ENCODE data around the gene MEMO1. TPM values are rescaled to one million over a fixed set of nuclear protein-coding genes. Genes with fewer than 3 reads are reported as not detected.

Gene MEMO1
- total and polyA plus RNA-seq, 9 of the 15 experiments (the other 6 are each of a cell fraction or from before 2014, with no cell fraction given) = 22.1 to 87.7 (median 61.2) TPM

GRCh38 chr2:32039447-32040219, 28.8 kb upstream of the MEMO1 start, which contains the start of gene DPY30 (continued):
- TF ChIP-seq RAD21 (CRISPR knock-in tag; conservative IDR thresholded peaks at IDR 0.05 in 1 of 2, IDR thresholded peaks at IDR 0.05 in 1 of 2) (0 out of 4 replicates have a peak, but pooled peaks of 1 of the 2 experiments have one; percentile 17), NFE2 (IDR thresholded peaks at IDR 0.05; ENCODE audit: low read depth) (no peak), NR3C1 (CRISPR knock-in tag; IDR thresholded peaks at IDR 0.05) (no peak), POLR2AphosphoS2 (IDR thresholded peaks at IDR 0.05; ENCODE audit: low read length) (peak; percentile 93), KAT2B (IDR thresholded peaks at IDR 0.05; ENCODE audit: low read depth, low read length) (no peak), ZNF695 (CRISPR knock-in tag; IDR thresholded peaks at IDR 0.05) (no peak), MCM3 (IDR thresholded peaks at IDR 0.05) (no peak), ZNF57 (CRISPR knock-in tag; IDR thresholded peaks at IDR 0.05) (no peak), NFATC3 (IDR thresholded peaks at IDR 0.05) (0 out of 2 replicates have a peak, but pooled peaks have one; percentile 43), ILK (tag; IDR thresholded peaks at IDR 0.05; ENCODE audit: borderline replicate concordance, low read depth) (no peak), HMG20B (CRISPR knock-in tag; IDR thresholded peaks at IDR 0.05) (no peak), RHOXF2B (CRISPR knock-in tag; conservative IDR thresholded peaks at IDR 0.05) (no peak), RBM15 (IDR thresholded peaks at IDR 0.05; ENCODE audit: insufficient read depth, low read length) (no peak), MTA1 (IDR thresholded peaks at IDR 0.05; ENCODE audit: borderline replicate concordance) (peak; percentile 63; the same call in 1 of the 2 replicates), CHD4 (IDR thresholded peaks at IDR 0.05; ENCODE audit: insufficient read depth, insufficient replicate concordance, low read depth, low read length, poor library complexity, severe bottlenecking) (no peak), DNMT1 (IDR thresholded peaks at IDR 0.05) (no peak), FOXP4 (CRISPR knock-in tag; IDR thresholded peaks at IDR 0.05; ENCODE audit: borderline replicate concordance) (peak; percentile 81; the same call in 1 of the 2 replicates), CC2D1A (IDR thresholded peaks at IDR 0.05) (peak; percentile 68), TCF3 (CRISPR knock-in tag; IDR thresholded peaks at IDR 0.05) (no peak), ZNF589 (CRISPR knock-in tag; IDR thresholded peaks at IDR 0.05; ENCODE audit: low read depth) (no peak), ZNF507 (tag; conservative IDR thresholded peaks at IDR 0.05) (no peak), TAF7 (tag; IDR thresholded peaks at IDR 0.05) (peak; percentile 95), GTF3C2 (IDR thresholded peaks at IDR 0.05; ENCODE audit: borderline replicate concordance, extremely low read depth, insufficient read length) (no peak)
